B cell (primary cell): ENCODE data around the gene ATF3. TPM values are rescaled to one million over a fixed set of nuclear protein-coding genes. Genes with fewer than 3 reads are reported as not detected.

Experiments
- ATAC-seq: fragments of 200-7000 bp; cut with Tn5 transposase; one replicate; pipeline ENCODE4 v1.10.0; 2021; ENCODE audit warnings: low read depth, mild to moderate bottlenecking, moderate number of reproducible peaks, moderate library complexity
- CTCF ChIA-PET: fragments of 350-600 bp; sonication (Branson Sonifier 250); formaldehyde crosslinking; loops from one replicate; lab custom pipeline; 2021; ENCODE audit warnings: antibody characterized with exemption, inconsistent platforms; lab: Charles Lee
- POLR2A ChIA-PET: fragments of 350-600 bp; sonication (Branson Sonifier 250); formaldehyde crosslinking; loops from one replicate; lab custom pipeline; 2021; ENCODE audit warnings: antibody characterized with exemption; lab: Charles Lee
- DNase-seq: peaks from one replicate; pipeline ENCODE4 v3.0.0; 2013
- H2AFZ ChIP-seq: 2 replicates; pipeline ENCODE4 v1.6.1; 2012; ENCODE audit warnings: mild to moderate bottlenecking, low read depth, low read length; ENCODE audit not compliant: insufficient read depth, poor library complexity, severe bottlenecking
- H3K27ac ChIP-seq, 2 donors: 1 replicate in 1 of 2; 2 replicates in 1 of 2; pipeline ENCODE4 v1.5.1; 2012 to 2013; ENCODE audit warnings: low read length in 2 of 2, mild to moderate bottlenecking in 2 of 2, moderate library complexity in 1 of 2
- H3K27me3 ChIP-seq, 4 experiments: fragments of 200-600 bp in 1 of 4; sonication (generic) in 1 of 4; replicated peaks in 1 of 4; 1 replicate in 2 of 4; 2 replicates in 2 of 4; pipeline versions ENCODE4 v1.6.1 to v1.7.0; 2013 to 2016; ENCODE audit warnings: low read length in 3 of 4, mild to moderate bottlenecking in 2 of 4, mixed read lengths in 1 of 4, moderate library complexity in 1 of 4; ENCODE audit not compliant: insufficient read depth in 4 of 4, control insufficient read depth in 3 of 4; ENCODE audit errors: control extremely low read depth in 1 of 4
- H3K36me3 ChIP-seq, 2 experiments: replicated peaks in 1 of 2; 1 replicate in 1 of 2; 2 replicates in 1 of 2; pipeline versions ENCODE4 v1.6.1 to v1.7.1; 2013; ENCODE audit warnings: low read length in 1 of 2; ENCODE audit not compliant: insufficient read depth in 2 of 2, control insufficient read depth in 1 of 2; ENCODE audit errors: control extremely low read depth in 1 of 2, extremely low read depth in 1 of 2
- H3K4me1 ChIP-seq, 2 donors: fragments of 200-600 bp in 1 of 2; sonication (generic) in 1 of 2; 1 replicate in 1 of 2; 2 replicates in 1 of 2; pipeline versions ENCODE4 v1.5.1 to v1.6.1; 2013 to 2017; ENCODE audit warnings: low read length in 2 of 2; ENCODE audit not compliant: control insufficient read depth in 2 of 2, insufficient read depth in 2 of 2
- H3K4me2 ChIP-seq: replicated peaks from 2 replicates; pipeline ENCODE3; 2012; ENCODE audit warnings: mild to moderate bottlenecking, low read depth, low read length; ENCODE audit not compliant: poor library complexity, severe bottlenecking
- H3K4me3 ChIP-seq, 5 experiments: fragments of 200-600 bp in 1 of 5; sonication (generic) in 1 of 5; 1 replicate in 3 of 5; 2 replicates in 2 of 5; pipeline versions ENCODE4 v1.5.1 to v1.7.0; 2011 to 2016; ENCODE audit warnings: low read length in 4 of 5, mild to moderate bottlenecking in 4 of 5, low read depth in 2 of 5, control low read depth in 1 of 5, moderate library complexity in 1 of 5; ENCODE audit not compliant: insufficient read depth in 1 of 5; ENCODE audit errors: control extremely low read depth in 1 of 5, extremely low read depth in 1 of 5
- H3K79me2 ChIP-seq: fragments of 200-600 bp; sonication (generic); one replicate; pipeline ENCODE4 v1.6.0; 2016; ENCODE audit warnings: low read length; ENCODE audit not compliant: control insufficient read depth, insufficient read depth
- H3K9ac ChIP-seq: fragments of 200-600 bp; sonication (generic); 2 replicates; pipeline ENCODE4 v1.6.1; 2017; ENCODE audit warnings: mild to moderate bottlenecking, low read length, moderate library complexity
- H3K9me3 ChIP-seq, 3 donors: one replicate each; pipeline versions ENCODE4 v1.6.1 to v1.7.1; 2013; ENCODE audit warnings: low read length in 2 of 3; ENCODE audit not compliant: control insufficient read depth in 2 of 3, insufficient read depth in 1 of 3; ENCODE audit errors: control extremely low read depth in 1 of 3
- H4K20me1 ChIP-seq: 2 replicates; pipeline ENCODE4 v1.6.0; 2012; ENCODE audit warnings: mild to moderate bottlenecking, low read length; ENCODE audit not compliant: insufficient read depth, control insufficient read depth, poor library complexity, severe bottlenecking
- H3K27ac Mint-ChIP-seq: one replicate; pipeline ENCODE4 v1.8.0; 2021; ENCODE audit warnings: mixed read lengths
- H3K27me3 Mint-ChIP-seq: one replicate; pipeline ENCODE4 v1.8.0; 2021; ENCODE audit warnings: mixed read lengths
- H3K4me1 Mint-ChIP-seq: one replicate; pipeline ENCODE4 v1.8.0; 2021; ENCODE audit warnings: mixed read lengths
- H3K4me3 Mint-ChIP-seq: one replicate; pipeline ENCODE4 v1.8.0; 2021; ENCODE audit warnings: mixed read lengths
- H3K9me3 Mint-ChIP-seq: one replicate; pipeline ENCODE4 v1.8.0; 2022; ENCODE audit warnings: mixed read lengths; ENCODE audit not compliant: insufficient read depth
- EZH2 ChIP-seq: IDR thresholded peaks from 2 replicates; pipeline ENCODE4 v1.6.1; 2012; ENCODE audit warnings: borderline replicate concordance, low read depth, mild to moderate bottlenecking, moderate library complexity, low read length; ENCODE audit not compliant: insufficient read depth, poor library complexity, severe bottlenecking
- WGBS: methylation state at CpG from one replicate; pipeline ENCODE4 v1.1.5; 2013; ENCODE audit warnings: missing lambda C conversion rate; ENCODE audit not compliant: insufficient coverage; 5-methylcytosine and 5-hydroxymethylcytosine counted together
- intact Hi-C: fragments of 100-400 bp; cut with micrococcal nuclease; formaldehyde crosslinking; loops from one replicate; pipeline ENCODE4 v1.10.0; 2022
- polyA plus RNA-seq: library from polyadenylated mRNA; depleted of rRNA; stranded (reverse); fragments of >200 nt; gene quantifications from 2 replicates; pipeline ENCODE4 v1.2.3, GENCODE V29; 2012
- total RNA-seq, 2 donors: library from RNA; stranded (reverse); fragments of 120-200 nt in 1 of 2; gene quantifications; 1 replicate in 1 of 2; 2 replicates in 1 of 2; pipeline versions ENCODE4 v1.2.3 to v1.2.4, GENCODE V29; 2013 to 2022
- TF ChIP-seq, protein P1 (sequence below): fragments of 200-600 bp; IDR thresholded peaks from one replicate; pipeline ENCODE4 v1.8.0; 2022; ENCODE audit warnings: antibody characterized with exemption, mild to moderate bottlenecking

Gene ATF3
- total and polyA plus RNA-seq, 2 donors (not counting 1 experiment from before 2014, with no cell fraction given) = 4.5 to 42.3 TPM

- intact Hi-C loops = no loop called here
- no peaks in the 10 kb centered on the region for H3K79me2 ChIP-seq
- H3K4me3 Mint-ChIP-seq = no peak overlapping the region
- H3K27me3 ChIP-seq = peaks cover 0 to 17% (median 0%) of the 10 kb centered on the region in 4 experiments
- no peaks in the 10 kb centered on the region for H3K36me3 ChIP-seq
- H3K9me3 ChIP-seq = no peaks in the 10 kb centered on the region
- no peak overlapping the region for H3K27ac ChIP-seq
- peaks cover 25% of the 10 kb centered on the region for H3K4me1 Mint-ChIP-seq
- no peak overlapping the region for H3K4me3 ChIP-seq
- ChIA-PET POLR2A (no interaction called here), CTCF (interaction anchor here (1.0 kb wide), 1 partner anchor 116 kb away, joined by 3 read pairs; no protein-coding TSS in a partner anchor)
- H4K20me1 ChIP-seq = no peaks in the 10 kb centered on the region
- WGBS = 100% methylated on average over 2 of the region's 7 CpGs
- H3K27me3 Mint-ChIP-seq = no peaks in the 10 kb centered on the region
- ATAC-seq = no peak
- no peak overlapping the region for H3K27ac Mint-ChIP-seq
- no peak overlapping the region for H3K4me2 ChIP-seq
- no peak for DNase-seq
- no peak overlapping the region for H2AFZ ChIP-seq
- TF ChIP-seq, protein P1, sequence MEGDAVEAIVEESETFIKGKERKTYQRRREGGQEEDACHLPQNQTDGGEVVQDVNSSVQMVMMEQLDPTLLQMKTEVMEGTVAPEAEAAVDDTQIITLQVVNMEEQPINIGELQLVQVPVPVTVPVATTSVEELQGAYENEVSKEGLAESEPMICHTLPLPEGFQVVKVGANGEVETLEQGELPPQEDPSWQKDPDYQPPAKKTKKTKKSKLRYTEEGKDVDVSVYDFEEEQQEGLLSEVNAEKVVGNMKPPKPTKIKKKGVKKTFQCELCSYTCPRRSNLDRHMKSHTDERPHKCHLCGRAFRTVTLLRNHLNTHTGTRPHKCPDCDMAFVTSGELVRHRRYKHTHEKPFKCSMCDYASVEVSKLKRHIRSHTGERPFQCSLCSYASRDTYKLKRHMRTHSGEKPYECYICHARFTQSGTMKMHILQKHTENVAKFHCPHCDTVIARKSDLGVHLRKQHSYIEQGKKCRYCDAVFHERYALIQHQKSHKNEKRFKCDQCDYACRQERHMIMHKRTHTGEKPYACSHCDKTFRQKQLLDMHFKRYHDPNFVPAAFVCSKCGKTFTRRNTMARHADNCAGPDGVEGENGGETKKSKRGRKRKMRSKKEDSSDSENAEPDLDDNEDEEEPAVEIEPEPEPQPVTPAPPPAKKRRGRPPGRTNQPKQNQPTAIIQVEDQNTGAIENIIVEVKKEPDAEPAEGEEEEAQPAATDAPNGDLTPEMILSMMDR = no peak
- no peak for TF ChIP-seq EZH2
- no peaks in the 10 kb centered on the region for H3K9me3 Mint-ChIP-seq
- peaks cover 15 to 32% of the 10 kb centered on the region in 2 donors for H3K4me1 ChIP-seq
- no peak overlapping the region for H3K9ac ChIP-seq
Observed at GRCh38 chr1:212670301-212670700, 61.7 kb downstream of the ATF3 start.

Other genes starting within 250 kb of the ATF3 start
- 16.7 and 18.3 TPM in 2 replicates for gene PACC1, start 193.9 kb upstream of the ATF3 start, total RNA-seq
- 14.4 and 15.9 TPM in 2 replicates for gene PACC1, start 193.9 kb upstream of the ATF3 start, polyA plus RNA-seq
- gene NENF, start 175.8 kb upstream of the ATF3 start, total RNA-seq = 20.3 and 22.7 TPM in 2 replicates
- 10.6 and 11.0 TPM in 2 replicates for gene NENF, start 175.8 kb upstream of the ATF3 start, polyA plus RNA-seq
- 0.78 and 1.9 TPM in 2 replicates for gene BATF3, start 91.1 kb downstream of the ATF3 start, total RNA-seq
- 0.36 and 0.79 TPM in 2 replicates for gene BATF3, start 91.1 kb downstream of the ATF3 start, polyA plus RNA-seq
- 45.9 and 50.6 TPM in 2 replicates for gene NSL1, start 183.0 kb downstream of the ATF3 start, total RNA-seq
- gene NSL1, start 183.0 kb downstream of the ATF3 start, polyA plus RNA-seq = 20.3 and 20.5 TPM in 2 replicates
- gene TATDN3, start 183.1 kb downstream of the ATF3 start, total RNA-seq = 28.6 and 30.7 TPM in 2 replicates
- 17.6 and 19.8 TPM in 2 replicates for gene TATDN3, start 183.1 kb downstream of the ATF3 start, polyA plus RNA-seq
- 0.64 TPM in 1 of 2 replicates, not detected in the other for gene SPATA45, start 238.9 kb downstream of the ATF3 start, total RNA-seq
- gene SPATA45, start 238.9 kb downstream of the ATF3 start, polyA plus RNA-seq = not detected in 2 replicates
- 19.2 and 19.7 TPM in 2 replicates for gene FLVCR1, start 249.5 kb downstream of the ATF3 start, total RNA-seq
- gene FLVCR1, start 249.5 kb downstream of the ATF3 start, polyA plus RNA-seq = 3.4 and 3.9 TPM in 2 replicates